ENCODE results near the gene PNLIPRP3.
A peak's percentile ranks its signal among the peaks of the same experiment; 100 is the strongest.

The PNLIPRP3 gene

GRCh38 chr10:116511365-116511764, 83.7 kb downstream of the PNLIPRP3 start:
- Histone ChIP-seq H3K4me3 (ENCODE audit: low read depth, low read length) (no peak overlapping the region), H3K9me3 (ENCODE audit: control insufficient read depth, insufficient read depth, low read depth, low read length) (no peaks in the 10 kb centered on the region), H3K4me1 (ENCODE audit: control insufficient read depth, insufficient read depth, low read length) (no peaks in the 10 kb centered on the region), H3K27ac (ENCODE audit: extremely low read depth, low read depth, low read length) (no peak overlapping the region), H3K36me3 (ENCODE audit: control insufficient read depth in 2 of 2, insufficient read depth in 1 of 2, low read length in 2 of 2) (no peaks in the 10 kb centered on the region)
- TF ChIP-seq ZBTB1 (tag by site-specific recombination; IDR thresholded peaks at IDR 0.05) = no peak
- no peak for TF ChIP-seq PRDM4 (tag by site-specific recombination; IDR thresholded peaks at IDR 0.05)
- TF ChIP-seq ZNF777 (tag by site-specific recombination; IDR thresholded peaks at IDR 0.05; ENCODE audit: borderline replicate concordance) = no peak
- TF ChIP-seq ZNF433 (tag by site-specific recombination; IDR thresholded peaks at IDR 0.05; ENCODE audit: low read depth) = no peak
- no peak for TF ChIP-seq ZNF530 (tag by site-specific recombination; IDR thresholded peaks at IDR 0.05; ENCODE audit: low read depth)
- TF ChIP-seq, protein P1, sequence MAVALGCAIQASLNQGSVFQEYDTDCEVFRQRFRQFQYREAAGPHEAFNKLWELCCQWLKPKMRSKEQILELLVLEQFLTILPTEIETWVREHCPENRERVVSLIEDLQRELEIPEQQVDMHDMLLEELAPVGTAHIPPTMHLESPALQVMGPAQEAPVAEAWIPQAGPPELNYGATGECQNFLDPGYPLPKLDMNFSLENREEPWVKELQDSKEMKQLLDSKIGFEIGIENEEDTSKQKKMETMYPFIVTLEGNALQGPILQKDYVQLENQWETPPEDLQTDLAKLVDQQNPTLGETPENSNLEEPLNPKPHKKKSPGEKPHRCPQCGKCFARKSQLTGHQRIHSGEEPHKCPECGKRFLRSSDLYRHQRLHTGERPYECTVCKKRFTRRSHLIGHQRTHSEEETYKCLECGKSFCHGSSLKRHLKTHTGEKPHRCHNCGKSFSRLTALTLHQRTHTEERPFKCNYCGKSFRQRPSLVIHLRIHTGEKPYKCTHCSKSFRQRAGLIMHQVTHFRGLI (tag by site-specific recombination; IDR thresholded peaks at IDR 0.05) = no peak
- ChIA-PET POLR2A (no interaction called here), CTCF (interaction anchor here (0.7 to 1.8 kb wide), 3 partner anchors 21 to 276 kb away, joined by 3 to 4 read pairs (median 3); no protein-coding TSS in a partner anchor)

GRCh38 chr10:116521424-116522290, 94.0 kb downstream of the PNLIPRP3 start:
- POLR2A ChIA-PET = no interaction called here
- TF ChIP-seq ZNF654 (tag by site-specific recombination; IDR thresholded peaks at IDR 0.05; ENCODE audit: low read depth) (peak; percentile 50), ZFHX2 (tag by site-specific recombination; conservative IDR thresholded peaks at IDR 0.05) (no peak), ZNF169 (tag by site-specific recombination; IDR thresholded peaks at IDR 0.05) (no peak), CTCF (tag by site-specific recombination; IDR thresholded peaks at IDR 0.05) (0 out of 2 replicates have a peak, but pooled peaks have one; percentile 8), YY1 (tag by site-specific recombination; IDR thresholded peaks at IDR 0.05) (no peak), ZNF335 (tag by site-specific recombination; conservative IDR thresholded peaks at IDR 0.05) (0 out of 2 replicates have a peak, but pooled peaks have one; percentile 36)
- no peaks in the 10 kb centered on the region for H3K9me3 ChIP-seq (ENCODE audit: control insufficient read depth, insufficient read depth, low read depth, low read length)
- H3K27ac ChIP-seq (ENCODE audit: extremely low read depth, low read depth, low read length) = no peak overlapping the region
- no peak overlapping the region for H3K4me3 ChIP-seq (ENCODE audit: low read depth, low read length)
- no peaks in the 10 kb centered on the region for H3K36me3 ChIP-seq (ENCODE audit: control insufficient read depth in 2 of 2, insufficient read depth in 1 of 2, low read length in 2 of 2)
- CTCF ChIA-PET = interaction anchor here (0.6 to 1.9 kb wide), 26 partner anchors 8 to 1130 kb away, joined by 3 to 9 read pairs (median 3); partner anchors contain the start of gene GFRA1
- H3K4me1 ChIP-seq (ENCODE audit: control insufficient read depth, insufficient read depth, low read length) = no peaks in the 10 kb centered on the region

DNA sequence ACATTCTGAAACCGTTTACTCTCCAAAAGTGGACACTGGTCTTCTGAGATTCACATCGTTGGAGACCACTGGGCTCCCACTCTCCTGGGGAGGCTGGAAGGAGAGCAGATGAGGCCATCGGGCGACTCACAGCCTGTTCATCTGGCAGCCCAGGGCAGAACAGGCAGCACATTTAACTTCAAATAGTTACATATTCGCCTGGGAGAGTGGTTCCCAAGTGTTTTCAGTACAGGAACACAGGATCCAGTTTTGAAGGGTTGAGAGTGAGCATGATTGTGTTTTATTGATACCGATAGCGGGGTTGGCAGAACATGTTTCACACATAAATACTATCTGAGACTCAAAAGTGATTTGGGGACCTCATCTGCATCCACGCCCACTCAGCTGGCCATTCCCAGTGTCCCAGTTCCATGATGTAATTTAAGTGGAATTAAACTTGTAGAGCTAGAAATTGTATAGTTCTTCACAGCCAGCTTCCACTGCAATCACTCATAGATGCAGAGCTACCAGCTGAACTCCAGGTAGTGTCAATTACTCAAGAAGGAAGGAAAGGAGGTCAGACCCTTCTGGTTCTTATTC, 95.2 kb downstream of the PNLIPRP3 start:
- POLR2A ChIA-PET = no interaction called here
- H3K9me3 ChIP-seq (ENCODE audit: control insufficient read depth, insufficient read depth, low read depth, low read length) = no peaks in the 10 kb centered on the region
- no peak overlapping the region for H3K4me3 ChIP-seq (ENCODE audit: low read depth, low read length)
- no peak overlapping the region for H3K27ac ChIP-seq (ENCODE audit: extremely low read depth, low read depth, low read length)
- no peaks in the 10 kb centered on the region for H3K36me3 ChIP-seq (ENCODE audit: control insufficient read depth in 2 of 2, insufficient read depth in 1 of 2, low read length in 2 of 2)
- CTCF ChIA-PET = interaction anchor here (0.5 to 1.9 kb wide), 4 partner anchors 9 to 950 kb away, joined by 3 to 5 read pairs (median 4); no protein-coding TSS in a partner anchor
- H3K4me1 ChIP-seq (ENCODE audit: control insufficient read depth, insufficient read depth, low read length) = no peaks in the 10 kb centered on the region
- TF ChIP-seq GLIS2 (tag by site-specific recombination; IDR thresholded peaks at IDR 0.05) = no peak
- TF ChIP-seq, protein P2, sequence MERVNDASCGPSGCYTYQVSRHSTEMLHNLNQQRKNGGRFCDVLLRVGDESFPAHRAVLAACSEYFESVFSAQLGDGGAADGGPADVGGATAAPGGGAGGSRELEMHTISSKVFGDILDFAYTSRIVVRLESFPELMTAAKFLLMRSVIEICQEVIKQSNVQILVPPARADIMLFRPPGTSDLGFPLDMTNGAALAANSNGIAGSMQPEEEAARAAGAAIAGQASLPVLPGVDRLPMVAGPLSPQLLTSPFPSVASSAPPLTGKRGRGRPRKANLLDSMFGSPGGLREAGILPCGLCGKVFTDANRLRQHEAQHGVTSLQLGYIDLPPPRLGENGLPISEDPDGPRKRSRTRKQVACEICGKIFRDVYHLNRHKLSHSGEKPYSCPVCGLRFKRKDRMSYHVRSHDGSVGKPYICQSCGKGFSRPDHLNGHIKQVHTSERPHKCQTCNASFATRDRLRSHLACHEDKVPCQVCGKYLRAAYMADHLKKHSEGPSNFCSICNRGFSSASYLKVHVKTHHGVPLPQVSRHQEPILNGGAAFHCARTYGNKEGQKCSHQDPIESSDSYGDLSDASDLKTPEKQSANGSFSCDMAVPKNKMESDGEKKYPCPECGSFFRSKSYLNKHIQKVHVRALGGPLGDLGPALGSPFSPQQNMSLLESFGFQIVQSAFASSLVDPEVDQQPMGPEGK (tag by site-specific recombination; IDR thresholded peaks at IDR 0.05) = no peak
- TF ChIP-seq RBAK (tag by site-specific recombination; IDR thresholded peaks at IDR 0.05) = no peak
- no peak for TF ChIP-seq ZNF24 (tag by site-specific recombination; IDR thresholded peaks at IDR 0.05)
- no peak for TF ChIP-seq ZNF416 (tag by site-specific recombination; IDR thresholded peaks at IDR 0.05)
- no peak for TF ChIP-seq KLF8 (tag by site-specific recombination; IDR thresholded peaks at IDR 0.05)
- TF ChIP-seq AEBP2 (tag by site-specific recombination; IDR thresholded peaks at IDR 0.05; ENCODE audit: borderline replicate concordance) = no peak
- no peak for TF ChIP-seq ZNF600 (tag by site-specific recombination; IDR thresholded peaks at IDR 0.05)
- TF ChIP-seq ZNF664 (tag by site-specific recombination; IDR thresholded peaks at IDR 0.05) = no peak
